ENCODE measurements around the gene PMPCA.

DNA sequence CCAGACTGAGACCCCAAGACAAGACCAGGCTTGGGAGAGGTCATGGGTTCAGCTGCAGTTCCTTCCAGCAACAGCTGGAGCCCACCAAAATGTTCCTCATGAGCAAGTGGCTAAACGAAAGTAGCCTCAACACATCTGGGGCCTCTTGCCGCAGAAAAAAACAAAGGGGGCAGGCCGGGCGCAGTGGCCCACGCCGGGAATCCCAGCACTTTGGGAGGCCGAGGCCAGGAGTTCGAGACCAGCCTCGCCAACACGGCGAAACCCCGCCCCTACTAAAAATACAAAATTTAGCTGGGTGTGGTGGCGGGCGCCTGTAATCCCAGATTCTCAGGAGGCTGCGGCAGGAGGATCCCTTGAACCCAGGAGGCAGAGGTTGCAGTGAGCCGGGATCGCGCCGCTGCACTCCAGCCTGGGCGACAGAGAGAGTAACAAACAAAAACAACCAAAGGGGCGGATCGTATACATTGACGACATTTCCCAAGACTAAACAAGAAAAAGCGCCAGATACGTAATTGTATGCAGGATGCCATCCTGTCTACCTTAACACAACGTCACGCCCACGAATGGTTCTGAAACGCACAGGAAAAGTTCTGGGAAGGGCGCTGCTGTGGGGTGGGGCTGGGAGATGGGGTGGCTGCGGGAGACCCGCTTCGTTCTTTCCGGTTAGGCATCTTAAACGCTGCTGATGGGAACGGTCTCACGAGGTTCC lies 27.5 kb downstream of the PMPCA start:
- no peak for TF ChIP-seq POLR2A (IDR thresholded peaks at IDR 0.05)
- TF ChIP-seq POLR2AphosphoS5 (IDR thresholded peaks at IDR 0.05), result no peak
- TF ChIP-seq CTCF (IDR thresholded peaks at IDR 0.05), result no peak
- no peak for TF ChIP-seq EP300 (IDR thresholded peaks at IDR 0.05)
